SW 1271 (cell line): ENCODE data around the gene GLRX.
"Not testable (repeated sequence)": the region's sequence is repeated elsewhere in the genome, so short reads cannot be mapped to it uniquely, and the experiment has no call there.

Experiments used
- DNase-seq, 2 experiments: peaks; one replicate each; lab custom pipeline; 2025; lab: John Stamatoyannopoulos, UW

GLRX gene

GRCh38 chr5:95826949-95827891 lies 4.7 kb upstream of the GLRX start:
- DNase-seq: no peak

GRCh38 chr5:95825495-95825894 lies 3.0 kb upstream of the GLRX start:
- DNase-seq: no peak

GRCh38 chr5:95824747-95825146 lies 2.2 kb upstream of the GLRX start:
- no peak for DNase-seq

GRCh38 chr5:95823738-95824609 lies 1.4 kb upstream of the GLRX start:
- peak; percentile 84 to 96 for DNase-seq

- no peak for DNase-seq
Observed at GRCh38 chr5:95823218-95823737, 752 bp upstream of the GLRX start.

- peak in 1 of 2 experiments; percentile 75 for DNase-seq
Observed at GRCh38 chr5:95822043-95822541, 434 bp downstream of the GLRX start.

GRCh38 chr5:95821110-95822021 lies 1.2 kb downstream of the GLRX start:
- no peak for DNase-seq

- no peak for DNase-seq
Observed at GRCh38 chr5:95818181-95819147, 4.1 kb downstream of the GLRX start.

- DNase-seq: no peak
Observed at GRCh38 chr5:95817430-95817829, 5.1 kb downstream of the GLRX start.

GRCh38 chr5:95816776-95817175 lies 5.8 kb downstream of the GLRX start:
- no peak for DNase-seq

GRCh38 chr5:95816341-95816740 lies 6.2 kb downstream of the GLRX start:
- no peak for DNase-seq

- no peak for DNase-seq
Observed at GRCh38 chr5:95815155-95815729, 7.3 kb downstream of the GLRX start.

GRCh38 chr5:95813035-95813434 lies 9.5 kb downstream of the GLRX start:
- not testable (repeated sequence) for DNase-seq

- DNase-seq: no peak
Observed at GRCh38 chr5:95812074-95812471, 10.5 kb downstream of the GLRX start.

- not testable (repeated sequence) for DNase-seq
Observed at GRCh38 chr5:95811461-95812073, 11.0 kb downstream of the GLRX start.

- DNase-seq: not testable (repeated sequence)
Observed at GRCh38 chr5:95811126-95811423, 11.5 kb downstream of the GLRX start.

- DNase-seq: no peak
Observed at GRCh38 chr5:95810305-95811125, 12.0 kb downstream of the GLRX start.

GRCh38 chr5:95809414-95809960 lies 13.0 kb downstream of the GLRX start:
- no peak for DNase-seq
